IPS-NIHi7 (cell line): Measurements from ENCODE around the gene CRAMP1.
"Not testable (repeated sequence)": the region's sequence is repeated elsewhere in the genome, so short reads cannot be mapped to it uniquely, and the experiment has no call there.

ENCODE experiments used
- DNase-seq: peaks from one replicate; pipeline ENCODE4 v3.0.0; 2012; ENCODE audit warnings: mixed read lengths; ENCODE audit errors: extremely low spot score

CRAMP1 gene

DNA sequence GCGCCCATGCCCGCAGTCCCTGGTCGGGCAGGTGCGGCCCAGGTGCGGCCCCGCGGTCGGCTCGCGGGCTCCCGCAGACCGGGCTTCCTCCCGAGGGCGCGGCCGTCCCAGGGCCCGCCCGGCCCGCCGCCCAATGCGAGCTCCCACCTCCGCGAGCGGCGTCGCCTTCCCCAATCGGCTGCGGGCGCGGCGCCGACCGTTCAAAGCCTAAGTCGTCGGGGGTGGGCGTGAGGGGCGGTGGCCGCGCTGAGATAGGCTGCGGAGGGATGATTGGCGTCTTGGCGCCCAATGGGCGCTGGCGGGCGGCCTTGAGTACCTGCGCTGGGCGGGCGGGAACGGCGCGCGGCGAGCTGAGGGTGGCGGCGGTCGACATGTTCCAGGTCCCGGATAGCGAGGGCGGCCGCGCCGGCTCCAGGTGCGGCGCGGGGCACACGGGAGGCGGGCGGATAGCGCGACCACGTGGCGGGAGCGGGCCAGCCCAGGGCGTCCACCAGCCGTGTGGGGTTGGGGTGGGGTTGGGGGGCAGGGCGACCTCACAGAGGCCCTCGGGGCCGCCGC lies 65.9 kb downstream of the CRAMP1 start, which contains the start of gene JPT2:
Gene JPT2, plus strand, starts transcription at position 338 of the 558 bp plus-strand sequence. Its CDS starts 34 bp downstream, at position 372.
- DNase-seq = peak; percentile 99

DNA sequence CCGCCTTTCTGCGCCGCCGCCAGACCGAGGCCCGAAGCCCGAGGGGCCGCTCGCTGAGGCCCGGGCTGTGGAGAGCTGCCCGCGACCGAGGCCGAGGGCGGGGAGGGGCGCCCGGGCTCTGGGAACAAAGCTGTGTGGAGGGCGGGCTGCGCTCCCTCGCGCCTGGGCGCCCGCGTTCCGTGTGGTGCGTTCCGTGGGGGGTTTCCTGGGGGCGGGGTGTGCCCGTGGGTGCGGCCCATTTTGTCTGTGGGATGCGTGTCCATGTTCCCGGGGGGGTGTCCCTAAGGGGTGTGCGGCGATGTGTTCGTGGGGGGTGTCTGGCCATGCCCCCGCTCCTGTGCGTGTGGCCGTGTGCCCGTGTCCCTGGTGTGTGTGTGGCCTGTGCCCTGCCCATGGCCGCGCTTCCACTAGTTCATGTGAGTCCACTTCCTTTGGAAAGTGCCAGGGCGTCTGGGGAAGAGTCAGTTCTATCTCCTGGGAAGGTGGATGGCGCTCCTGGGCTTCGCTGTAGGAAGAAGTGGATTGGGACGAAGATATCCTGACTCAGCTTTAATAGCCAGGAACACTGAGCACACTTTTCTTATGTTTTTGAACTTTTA lies 66.4 kb downstream of the CRAMP1 start:
- DNase-seq = peak; percentile 43

DNA sequence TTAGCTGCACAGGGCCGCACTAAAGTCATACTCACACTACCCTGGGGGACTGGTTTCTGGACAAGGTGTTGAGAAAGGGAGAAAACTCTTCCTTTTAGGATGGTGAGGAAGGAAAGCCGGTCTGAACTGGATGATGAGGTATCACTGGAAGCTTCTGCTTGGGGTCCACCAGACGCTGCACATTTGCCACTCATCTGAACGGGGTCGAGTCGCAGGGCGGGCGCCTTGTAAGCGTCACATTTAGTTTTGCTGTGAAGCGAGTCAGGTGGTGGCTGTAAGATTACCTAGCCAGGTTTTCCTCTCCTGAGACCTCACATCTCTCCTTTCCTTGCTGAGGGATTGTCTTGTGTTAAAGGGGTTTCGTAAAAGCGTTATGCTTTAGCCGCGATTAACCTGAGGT lies 68.2 kb downstream of the CRAMP1 start:
- no peak for DNase-seq

DNA sequence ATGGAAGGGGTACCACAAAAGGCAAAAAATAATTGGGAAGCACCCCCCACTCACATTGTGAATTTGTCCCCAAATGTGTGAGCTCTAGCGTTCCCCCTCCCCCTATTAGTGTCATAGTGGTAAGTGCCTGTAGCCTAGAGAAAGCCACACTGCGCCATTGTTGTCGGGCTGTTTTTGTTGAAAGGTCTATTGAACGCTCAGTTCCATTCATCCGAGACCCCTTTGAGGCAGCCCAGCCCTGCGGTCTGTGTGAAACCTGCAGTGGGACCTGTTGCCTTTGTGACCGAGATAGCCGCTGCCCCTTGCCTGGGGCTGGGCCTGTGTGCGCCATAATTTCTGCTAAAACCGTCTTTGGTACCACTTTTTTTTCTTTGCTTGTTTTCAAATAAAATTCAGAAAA lies 68.9 kb downstream of the CRAMP1 start:
- no peak for DNase-seq

DNA sequence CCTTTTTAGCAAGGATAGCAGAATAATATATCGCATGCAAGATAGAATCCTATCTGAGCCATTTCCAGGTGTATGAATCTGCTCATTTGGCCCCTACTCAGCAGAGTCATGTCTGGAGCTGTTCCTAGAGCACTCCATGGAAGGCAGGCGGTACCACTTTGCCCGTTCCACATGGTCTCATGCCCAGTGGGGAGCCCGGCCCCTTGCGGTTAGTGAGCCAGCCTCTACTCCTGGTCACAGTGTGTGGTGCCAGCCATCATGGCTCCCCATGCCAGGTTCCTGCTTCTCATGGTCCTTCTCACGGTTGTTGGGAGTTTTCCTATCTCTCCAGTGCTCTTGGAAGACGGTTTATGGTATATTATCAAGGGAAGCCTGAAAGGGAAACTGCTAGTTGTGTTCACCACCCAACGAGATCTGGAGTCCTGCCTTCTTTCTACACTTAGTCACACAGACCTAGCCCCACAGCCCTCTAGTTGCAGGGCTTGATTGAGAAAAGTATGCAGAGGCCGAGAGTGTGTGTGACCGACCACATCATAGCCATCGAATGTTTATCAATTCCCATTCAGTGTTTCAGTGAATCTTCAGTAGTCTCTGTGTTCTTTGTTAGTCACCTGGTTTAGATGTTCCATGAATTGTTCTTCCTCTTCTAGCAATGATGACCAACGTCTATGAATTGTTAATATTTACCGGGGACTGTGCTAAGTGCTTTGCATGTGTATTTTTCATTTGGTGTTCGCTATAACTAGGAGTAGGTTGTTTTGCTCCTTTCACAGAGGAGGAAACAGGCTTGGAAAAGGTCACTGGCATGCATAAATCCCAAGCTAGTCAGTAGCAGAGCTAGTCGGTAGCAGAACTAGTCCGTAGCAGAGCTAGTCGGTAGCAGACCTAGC lies 75.5 kb downstream of the CRAMP1 start:
- no peak for DNase-seq

DNA sequence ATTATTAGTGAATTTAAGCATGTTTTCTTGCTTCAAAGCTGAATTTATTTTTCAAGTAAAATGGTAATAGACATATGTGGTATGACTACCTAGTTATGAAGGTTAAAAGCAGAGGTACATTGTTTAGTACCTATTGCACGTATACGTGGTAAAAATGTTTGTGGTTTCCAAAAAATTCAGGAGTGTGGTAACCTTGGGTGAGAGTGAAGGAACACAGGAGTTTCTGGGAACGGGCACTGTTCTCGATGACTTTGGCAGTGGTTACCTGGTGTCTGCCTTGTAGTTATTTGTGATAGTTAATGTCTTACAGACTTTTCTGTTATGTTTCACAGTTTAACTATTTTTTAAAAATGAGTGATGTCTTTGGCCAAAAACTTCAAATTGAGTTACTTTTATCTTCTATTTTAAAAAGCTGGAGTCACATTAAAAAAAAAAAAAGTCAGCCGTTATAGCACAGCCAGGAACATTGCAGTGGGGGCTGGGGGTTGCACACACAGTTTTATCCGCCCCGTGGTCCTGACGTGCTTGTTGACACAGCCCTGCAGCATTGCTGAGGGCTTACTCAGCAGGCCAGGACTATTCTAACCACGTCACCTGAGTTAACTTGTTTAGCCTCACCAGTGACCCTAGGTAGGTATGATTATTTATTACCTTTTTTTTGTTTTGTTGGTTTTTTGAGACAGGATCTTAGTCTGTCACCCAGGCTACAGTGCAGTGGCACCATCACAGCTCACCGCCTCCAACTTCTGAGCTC lies 76.8 kb downstream of the CRAMP1 start:
- DNase-seq = no peak

DNA sequence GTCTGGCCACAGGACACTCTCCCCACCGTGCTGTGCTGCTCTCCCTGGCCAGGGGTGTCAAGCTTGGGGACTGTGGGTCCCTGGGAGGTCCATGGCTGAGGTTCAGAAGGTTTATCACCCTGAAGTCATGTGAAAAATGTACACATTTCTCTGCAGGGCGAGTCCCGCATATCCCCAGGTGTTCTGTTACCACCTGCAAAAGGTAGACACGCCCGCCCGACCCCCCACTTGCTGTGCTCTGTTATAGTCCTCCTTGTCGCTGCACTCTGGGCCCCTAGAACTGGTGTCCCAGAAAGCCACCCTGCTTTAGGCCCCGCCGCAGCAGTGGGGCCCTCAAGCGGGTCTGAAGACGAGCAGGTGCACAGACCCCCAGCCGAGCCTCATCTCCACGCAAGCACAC lies 77.7 kb downstream of the CRAMP1 start:
- no peak for DNase-seq

DNA sequence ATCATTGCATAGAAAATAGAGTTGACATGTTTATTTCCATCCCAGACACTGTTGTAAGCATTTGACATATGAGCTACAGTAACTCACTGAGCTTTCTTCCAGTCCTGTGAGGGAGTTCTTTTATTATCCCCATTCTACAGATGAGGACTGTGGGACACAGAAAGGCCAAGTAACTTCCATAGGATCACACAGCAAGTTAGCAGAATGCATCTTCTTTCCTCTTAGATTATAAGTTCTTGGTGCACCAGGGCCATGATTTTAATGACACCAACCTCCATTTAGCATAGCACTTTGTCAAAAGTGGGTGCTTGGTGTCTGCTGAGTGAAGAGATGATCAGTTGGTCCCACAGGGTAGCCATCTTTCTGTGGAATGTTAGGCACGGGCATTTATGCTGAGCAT lies 78.7 kb downstream of the CRAMP1 start:
- DNase-seq = no peak

DNA sequence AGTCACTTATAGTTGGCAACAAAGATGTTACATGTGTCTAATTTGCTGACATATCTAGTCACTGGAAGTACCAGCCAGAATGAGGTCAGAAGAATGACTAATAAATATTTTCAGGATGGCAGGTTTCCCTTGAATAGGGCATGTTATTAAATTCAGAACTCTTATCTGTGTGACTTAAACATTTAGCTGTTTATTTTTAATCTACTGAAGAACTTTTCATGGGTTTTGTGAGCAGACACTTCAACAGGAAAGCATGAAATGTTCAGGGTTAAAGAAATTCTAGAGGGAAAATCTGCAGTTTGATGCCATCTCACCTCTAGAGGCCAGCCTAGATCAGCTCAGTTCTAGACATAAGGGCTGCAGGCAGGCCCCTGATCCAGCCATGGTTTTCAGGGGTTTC lies 79.1 kb downstream of the CRAMP1 start:
- no peak for DNase-seq

DNA sequence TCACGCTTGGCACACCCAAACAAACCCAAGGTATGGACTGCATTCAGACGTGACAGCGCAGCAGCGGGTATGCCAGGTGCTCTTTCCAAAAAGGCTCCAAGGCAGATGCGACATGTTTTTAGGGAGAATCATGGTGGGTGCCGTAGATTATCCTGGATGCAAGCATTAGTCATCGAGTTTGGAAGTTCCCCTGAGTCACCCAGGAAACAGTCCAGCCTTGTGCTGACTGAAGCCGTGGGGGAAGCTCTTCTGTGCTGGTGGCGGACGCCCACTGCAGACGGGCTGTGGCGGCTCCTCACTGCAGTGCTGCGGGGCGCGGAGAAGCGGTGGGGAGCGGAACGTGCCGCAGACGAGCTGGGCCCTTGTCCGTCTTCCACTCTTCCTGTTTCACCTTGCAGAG lies 79.8 kb downstream of the CRAMP1 start:
- no peak for DNase-seq

DNA sequence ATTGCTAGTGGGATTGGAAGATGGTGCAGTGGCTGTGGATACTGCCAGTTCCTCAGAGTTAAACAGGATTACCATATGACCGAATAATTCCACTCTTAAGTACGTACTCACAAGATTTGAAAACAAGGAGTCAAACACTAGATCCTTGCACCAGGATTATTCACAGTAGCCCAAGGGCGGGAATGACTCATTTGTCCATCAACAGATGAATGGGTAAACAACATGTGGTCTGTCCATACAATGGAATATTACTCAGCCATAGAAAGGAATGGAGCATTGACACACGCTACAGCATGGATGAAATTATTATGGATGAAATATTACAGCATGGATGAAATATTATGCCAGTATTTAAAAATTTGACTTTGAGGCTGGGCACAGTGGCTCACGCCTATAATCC lies 84.7 kb downstream of the CRAMP1 start:
- DNase-seq = no peak

DNA sequence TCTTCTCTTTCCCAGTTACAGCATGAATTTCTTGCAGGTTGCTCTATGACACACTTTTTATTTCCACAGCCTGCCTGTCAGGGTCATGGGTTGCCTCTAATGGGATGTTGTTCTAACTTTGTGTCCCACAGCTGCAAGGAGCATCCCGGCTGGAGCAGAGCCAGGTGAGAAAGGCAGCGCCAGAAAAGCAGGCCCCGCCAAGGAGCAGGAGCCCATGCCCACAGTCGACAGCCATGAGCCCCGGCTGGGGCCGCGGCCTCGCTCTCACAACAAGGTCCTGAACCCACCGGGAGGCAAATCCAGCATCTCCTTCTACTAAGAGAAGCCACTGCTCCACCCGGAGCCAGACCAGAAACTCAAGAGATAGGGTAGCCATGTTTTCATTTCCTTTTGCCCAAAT lies 86.5 kb downstream of the CRAMP1 start:
- DNase-seq = no peak

DNA sequence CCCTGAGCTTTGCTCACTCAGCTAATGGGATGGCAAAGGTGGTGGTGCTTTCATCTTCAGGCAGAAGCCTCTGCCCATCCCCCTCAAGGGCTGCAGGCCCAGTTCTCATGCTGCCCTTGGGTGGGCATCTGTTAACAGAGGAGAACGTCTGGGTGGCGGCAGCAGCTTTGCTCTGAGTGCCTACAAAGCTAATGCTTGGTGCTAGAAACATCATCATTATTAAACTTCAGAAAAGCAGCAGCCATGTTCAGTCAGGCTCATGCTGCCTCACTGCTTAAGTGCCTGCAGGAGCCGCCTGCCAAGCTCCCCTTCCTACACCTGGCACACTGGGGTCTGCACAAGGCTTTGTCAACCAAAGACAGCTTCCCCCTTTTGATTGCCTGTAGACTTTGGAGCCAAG lies 88.1 kb downstream of the CRAMP1 start:
- no peak for DNase-seq

DNA sequence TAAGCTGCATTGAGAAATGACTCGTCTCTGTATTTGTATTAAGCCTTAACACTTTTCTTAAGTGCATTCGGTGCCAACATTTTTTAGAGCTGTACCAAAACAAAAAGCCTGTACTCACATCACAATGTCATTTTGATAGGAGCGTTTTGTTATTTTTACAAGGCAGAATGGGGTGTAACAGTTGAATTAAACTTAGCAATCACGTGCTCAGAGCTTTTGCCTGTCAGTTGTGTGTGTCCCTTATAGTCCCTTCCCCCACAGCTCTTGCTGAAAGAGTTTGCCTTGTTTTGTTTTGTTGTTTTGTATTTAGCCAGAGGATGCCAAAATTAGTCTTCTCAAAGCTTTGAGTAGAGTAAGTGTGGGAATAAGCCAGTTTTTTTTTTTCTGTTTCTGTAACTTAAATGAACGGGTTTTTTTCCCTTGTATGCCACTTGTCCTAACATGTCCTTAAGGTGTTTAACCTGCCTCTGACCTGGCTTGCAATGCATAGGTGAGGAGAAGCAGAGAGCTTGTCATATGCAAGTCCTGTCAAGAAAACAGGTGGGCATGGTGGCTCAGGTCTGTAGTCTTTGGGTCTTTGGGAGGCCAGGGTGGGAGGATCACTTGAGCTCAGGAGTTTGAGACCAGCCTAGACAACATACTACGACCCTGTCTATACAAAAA lies 89.2 kb downstream of the CRAMP1 start:
- no peak for DNase-seq

DNA sequence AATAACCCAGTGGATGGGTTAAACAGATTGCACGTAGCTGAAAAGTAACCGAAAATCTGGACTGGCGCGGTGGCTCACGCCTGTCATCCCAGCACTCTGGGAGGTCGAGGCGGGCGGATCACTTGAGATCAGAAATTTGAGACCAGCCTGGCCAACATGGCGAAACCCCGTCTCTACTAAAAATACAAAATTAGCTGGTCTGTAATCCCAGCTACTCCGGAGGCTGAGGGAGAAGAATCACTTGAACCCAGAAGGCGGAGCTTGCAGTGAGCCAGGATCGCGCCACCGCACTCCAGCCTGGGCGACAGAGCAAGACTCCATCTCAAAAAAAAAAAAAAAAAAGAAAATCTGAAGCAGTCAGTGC lies 93.1 kb downstream of the CRAMP1 start:
- DNase-seq = not testable (repeated sequence)

DNA sequence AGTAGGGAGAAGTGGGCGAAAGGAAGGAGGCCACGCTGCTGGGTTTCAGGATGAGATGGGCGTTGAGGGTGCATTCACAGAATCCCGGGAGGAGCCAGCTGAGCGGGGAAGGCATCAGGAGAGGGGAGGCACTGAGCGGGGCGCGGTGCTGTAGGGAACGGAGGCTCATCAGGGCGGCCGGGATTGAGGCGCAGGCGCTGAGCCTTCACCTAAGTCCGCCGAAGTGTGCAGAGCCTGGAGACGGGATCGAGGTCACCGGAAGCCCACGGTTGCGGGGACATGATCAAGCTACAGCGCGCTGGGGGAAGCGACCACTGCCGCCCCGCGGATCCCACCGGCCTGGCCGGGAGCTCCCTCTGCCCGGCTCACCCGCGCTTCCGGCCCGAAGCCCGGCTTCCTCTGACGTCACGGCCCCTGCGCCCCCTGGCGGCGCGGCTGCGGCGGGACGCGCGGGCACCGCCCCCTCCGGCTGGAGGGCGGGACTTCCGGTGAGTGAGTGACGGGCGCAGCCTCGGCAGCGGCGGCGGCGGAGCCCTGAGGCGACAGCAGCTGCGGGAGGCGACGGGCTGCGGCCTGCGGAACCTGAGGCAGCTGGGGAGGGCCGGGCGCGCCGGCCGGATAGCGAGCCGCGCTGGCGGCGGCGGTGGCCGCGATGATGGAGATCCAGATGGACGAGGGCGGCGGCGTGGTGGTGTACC lies 93.7 kb downstream of the CRAMP1 start, which contains the start of gene MAPK8IP3:
Gene MAPK8IP3, plus strand, starts transcription at position 508 of the 698 bp plus-strand sequence. Its CDS starts 145 bp downstream, at position 653.
- DNase-seq = peak; percentile 98

DNA sequence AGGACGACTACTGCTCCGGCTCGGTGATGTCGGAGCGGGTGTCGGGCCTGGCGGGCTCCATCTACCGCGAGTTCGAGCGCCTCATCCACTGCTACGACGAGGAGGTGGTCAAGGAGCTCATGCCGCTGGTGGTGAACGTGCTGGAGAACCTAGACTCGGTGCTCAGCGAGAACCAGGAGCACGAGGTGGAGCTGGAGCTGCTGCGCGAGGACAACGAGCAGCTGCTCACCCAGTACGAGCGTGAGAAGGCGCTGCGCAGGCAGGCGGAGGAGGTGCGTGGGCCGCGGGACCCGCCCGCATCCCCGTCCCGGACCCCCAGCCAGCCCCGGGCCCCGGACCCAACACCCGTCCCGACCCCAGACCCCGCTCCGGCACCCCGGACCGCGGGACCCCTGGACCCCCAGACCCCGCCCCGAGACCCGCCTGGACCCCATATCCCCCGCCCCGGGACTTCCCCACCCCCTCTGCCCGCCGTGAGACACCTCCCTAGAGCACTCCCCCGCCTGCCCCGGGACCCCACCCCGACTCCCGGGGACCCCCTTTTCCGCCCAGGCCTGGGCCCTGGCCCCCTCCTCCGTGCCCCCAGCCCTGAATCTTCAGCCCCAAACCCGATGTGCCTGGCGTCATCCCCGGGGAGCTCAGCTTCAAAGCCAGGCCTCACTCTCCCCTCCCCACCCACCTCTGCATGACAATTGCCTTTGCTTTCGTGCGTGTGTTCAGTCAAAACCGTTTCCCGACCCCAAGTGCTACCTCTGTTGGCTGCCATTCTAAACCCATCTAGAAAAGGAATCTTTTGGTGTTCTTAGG lies 94.4 kb downstream of the CRAMP1 start:
- DNase-seq = peak; percentile 35

DNA sequence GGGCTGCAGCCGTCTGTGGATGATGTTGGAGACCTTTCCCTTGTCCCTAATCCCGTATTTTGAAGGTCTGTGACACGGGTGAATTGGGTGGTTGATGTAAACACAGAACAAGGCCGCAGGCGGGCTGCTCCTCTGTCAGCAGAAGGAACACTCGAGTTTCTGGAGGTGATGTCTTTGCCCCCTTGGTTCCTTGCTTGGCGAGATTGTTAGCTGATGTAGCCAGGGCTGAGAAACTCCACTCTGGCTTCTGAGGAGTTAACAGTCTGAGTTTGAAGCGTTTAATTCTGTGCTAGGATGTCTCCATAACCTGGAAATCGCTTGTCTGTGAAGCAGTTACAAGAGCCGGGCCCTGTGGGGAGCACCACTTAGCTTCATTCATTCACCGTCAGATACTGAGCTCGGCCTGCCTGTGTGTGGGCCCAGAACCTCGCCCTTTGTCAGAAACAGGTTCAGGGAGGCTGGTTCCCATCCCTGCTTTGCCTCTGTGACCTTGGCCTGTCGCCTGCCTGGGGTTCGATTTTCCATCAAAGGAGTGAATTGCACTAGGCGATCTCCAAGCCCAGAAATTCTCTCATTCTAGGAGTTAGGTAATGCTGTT lies 95.1 kb downstream of the CRAMP1 start:
- no peak for DNase-seq

DNA sequence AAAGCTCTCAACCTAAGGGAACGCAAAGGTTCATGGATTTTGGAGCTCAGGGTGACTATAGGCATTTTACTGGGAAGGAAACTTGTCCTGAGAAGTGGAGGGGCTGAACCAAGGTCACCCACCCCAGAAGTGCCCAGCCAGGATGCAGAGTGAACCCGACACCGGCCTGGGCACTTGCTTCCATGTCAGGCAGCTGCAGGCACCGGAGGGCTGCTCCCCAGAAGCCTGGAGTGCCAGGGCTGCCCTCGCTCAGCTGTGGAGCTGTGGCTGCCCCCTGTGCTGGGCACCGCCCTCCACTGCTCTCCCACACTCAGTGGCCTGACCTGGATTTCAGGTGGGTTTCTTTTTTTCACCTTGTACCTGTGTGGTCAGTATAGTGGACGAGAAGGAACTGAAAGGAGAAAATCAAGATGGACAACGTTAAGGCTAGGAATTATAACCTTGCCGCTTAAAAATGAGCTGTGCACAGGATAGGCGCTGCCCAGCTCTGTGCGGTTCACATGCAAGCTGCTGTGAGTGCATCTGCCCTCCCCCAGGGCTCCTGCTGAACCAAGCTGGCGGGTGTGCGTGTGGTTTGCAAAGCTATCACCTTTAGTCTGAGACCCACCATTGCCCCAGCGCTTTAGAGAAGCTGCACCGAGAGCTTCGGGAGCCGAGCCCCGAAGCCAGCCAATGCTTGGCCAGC lies 96.1 kb downstream of the CRAMP1 start:
- no peak for DNase-seq
